HEK293T (cell line): ENCODE results near the gene ZBTB43.

Experiments used
- ARNT ChIP-seq: fragments of 450-650 bp; IDR thresholded peaks from 2 replicates; pipeline ENCODE4 v1.6.1; 2017; ENCODE audit warnings: mild to moderate bottlenecking
- BHLHE40 ChIP-seq: fragments of 450-650 bp; IDR thresholded peaks from 2 replicates; pipeline ENCODE4 v1.6.1; 2016; ENCODE audit warnings: mild to moderate bottlenecking, moderate library complexity, borderline replicate concordance
- ELF4 ChIP-seq: fragments of 450-650 bp; IDR thresholded peaks from 2 replicates; pipeline ENCODE4 v1.6.1; 2017; ENCODE audit warnings: antibody characterized with exemption
- FOXA1 ChIP-seq: fragments of 450-650 bp; IDR thresholded peaks from 2 replicates; pipeline ENCODE4 v1.6.1; 2016; ENCODE audit warnings: mild to moderate bottlenecking
- FOXK2 ChIP-seq: fragments of 450-650 bp; IDR thresholded peaks from 2 replicates; pipeline ENCODE4 v1.6.1; 2016; ENCODE audit warnings: mild to moderate bottlenecking
- FOXM1 ChIP-seq: fragments of 450-650 bp; IDR thresholded peaks from 2 replicates; pipeline ENCODE4 v1.6.1; 2017; ENCODE audit warnings: mild to moderate bottlenecking, borderline replicate concordance
- HDGF ChIP-seq: fragments of 450-650 bp; IDR thresholded peaks from 2 replicates; pipeline ENCODE4 v1.6.1; 2017; ENCODE audit warnings: antibody characterized with exemption, borderline replicate concordance
- L3MBTL2 ChIP-seq: fragments of 450-650 bp; conservative IDR thresholded peaks from 2 replicates; pipeline ENCODE4 v1.6.1; 2016; ENCODE audit warnings: mild to moderate bottlenecking
- LEF1 ChIP-seq: fragments of 450-650 bp; IDR thresholded peaks from 2 replicates; pipeline ENCODE4 v1.6.1; 2017; ENCODE audit warnings: mild to moderate bottlenecking, borderline replicate concordance
- PKNOX1 ChIP-seq: fragments of 450-650 bp; IDR thresholded peaks from 2 replicates; pipeline ENCODE4 v1.6.1; 2016
- SP1 ChIP-seq: fragments of 450-650 bp; IDR thresholded peaks from 2 replicates; pipeline ENCODE4 v1.6.1; 2017
- SUZ12 ChIP-seq: fragments of 450-650 bp; IDR thresholded peaks from 2 replicates; pipeline ENCODE4 v1.6.1; 2016; ENCODE audit warnings: mild to moderate bottlenecking
- ZNF384 ChIP-seq: fragments of 450-650 bp; IDR thresholded peaks from 2 replicates; pipeline ENCODE4 v1.6.1; 2016

- no peak for TF ChIP-seq HDGF
- no peak for TF ChIP-seq PKNOX1
- no peak for TF ChIP-seq SP1
- no peak for TF ChIP-seq FOXM1
- TF ChIP-seq LEF1, result no peak
- TF ChIP-seq FOXA1, result no peak
- no peak for TF ChIP-seq ELF4
- no peak for TF ChIP-seq FOXK2
- TF ChIP-seq ZNF384, result no peak
- TF ChIP-seq BHLHE40, result no peak
- TF ChIP-seq SUZ12, result no peak
- no peak for TF ChIP-seq ARNT
- no peak for TF ChIP-seq L3MBTL2
Observed at GRCh38 chr9:126847051-126847450, 42.2 kb downstream of the ZBTB43 start.
